ENCODE data around the gene ARAP2.

The ARAP2 gene

DNA sequence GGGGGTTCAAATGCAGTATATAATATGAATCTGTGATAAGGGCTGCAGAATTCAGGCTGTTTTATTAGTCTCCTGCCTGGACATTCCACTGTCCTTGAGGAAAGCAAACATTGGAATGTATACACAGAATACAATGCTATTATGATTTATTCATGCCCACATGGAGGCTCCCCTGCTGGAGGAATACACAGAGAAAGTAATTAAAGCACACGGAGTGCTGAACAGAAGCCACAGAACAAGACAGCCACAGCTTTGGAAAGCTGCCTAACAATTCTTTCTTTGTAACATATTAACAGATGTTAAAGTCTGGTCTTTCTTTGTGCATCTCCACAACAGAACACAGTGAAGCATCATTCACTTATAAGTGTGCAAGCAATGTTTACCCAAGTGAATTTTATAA lies 155.8 kb downstream of the ARAP2 start:
- TF ChIP-seq, protein P1, sequence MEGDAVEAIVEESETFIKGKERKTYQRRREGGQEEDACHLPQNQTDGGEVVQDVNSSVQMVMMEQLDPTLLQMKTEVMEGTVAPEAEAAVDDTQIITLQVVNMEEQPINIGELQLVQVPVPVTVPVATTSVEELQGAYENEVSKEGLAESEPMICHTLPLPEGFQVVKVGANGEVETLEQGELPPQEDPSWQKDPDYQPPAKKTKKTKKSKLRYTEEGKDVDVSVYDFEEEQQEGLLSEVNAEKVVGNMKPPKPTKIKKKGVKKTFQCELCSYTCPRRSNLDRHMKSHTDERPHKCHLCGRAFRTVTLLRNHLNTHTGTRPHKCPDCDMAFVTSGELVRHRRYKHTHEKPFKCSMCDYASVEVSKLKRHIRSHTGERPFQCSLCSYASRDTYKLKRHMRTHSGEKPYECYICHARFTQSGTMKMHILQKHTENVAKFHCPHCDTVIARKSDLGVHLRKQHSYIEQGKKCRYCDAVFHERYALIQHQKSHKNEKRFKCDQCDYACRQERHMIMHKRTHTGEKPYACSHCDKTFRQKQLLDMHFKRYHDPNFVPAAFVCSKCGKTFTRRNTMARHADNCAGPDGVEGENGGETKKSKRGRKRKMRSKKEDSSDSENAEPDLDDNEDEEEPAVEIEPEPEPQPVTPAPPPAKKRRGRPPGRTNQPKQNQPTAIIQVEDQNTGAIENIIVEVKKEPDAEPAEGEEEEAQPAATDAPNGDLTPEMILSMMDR (conservative IDR thresholded peaks at IDR 0.05; ENCODE audit: low read length), result no peak
- TF ChIP-seq EZH2phosphoT487 (IDR thresholded peaks at IDR 0.05; ENCODE audit: borderline replicate concordance), result no peak
- no peaks in the 10 kb centered on the region for H4K20me1 ChIP-seq (ENCODE audit: insufficient read depth, low read length, poor library complexity, severe bottlenecking)
- no peak overlapping the region for H3K4me3 ChIP-seq (ENCODE audit: low read length, poor library complexity, severe bottlenecking)

DNA sequence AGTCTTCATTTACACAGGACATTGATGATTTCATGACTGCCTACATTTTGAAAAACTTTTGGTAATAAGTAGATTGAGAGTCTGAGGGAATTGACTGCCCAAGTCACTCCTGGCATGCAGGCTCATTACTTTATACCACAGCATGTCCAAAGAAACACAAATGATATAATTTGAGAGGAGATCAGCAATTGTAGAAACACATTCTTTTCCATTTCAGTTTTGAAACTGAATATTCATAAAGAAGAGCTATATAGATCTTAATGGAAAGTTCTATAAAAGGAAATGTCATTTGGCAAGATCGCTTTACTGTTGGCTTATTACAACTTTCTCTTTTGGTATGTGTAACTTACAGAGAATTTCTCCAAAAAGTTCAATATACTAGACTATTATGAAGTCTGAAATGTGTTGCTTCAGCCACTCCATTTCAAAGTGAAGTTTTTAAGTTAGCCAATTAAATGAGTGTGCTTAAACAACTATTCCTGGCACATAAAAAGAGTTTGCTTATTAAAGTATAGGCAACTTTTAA lies 158.0 kb downstream of the ARAP2 start:
- Histone ChIP-seq H3K27me3 (ENCODE audit: insufficient read depth, low read length, poor library complexity, severe bottlenecking) (no peaks in the 10 kb centered on the region), H3K9ac (ENCODE audit: low read depth, low read length, poor library complexity, severe bottlenecking) (no peak overlapping the region), H3K4me1 (ENCODE audit: insufficient read depth, low read length, poor library complexity, severe bottlenecking) (peaks cover 1% of the 10 kb centered on the region), H3K9me2 (replicated peaks; ENCODE audit: low read depth, low read length) (no peaks in the 10 kb centered on the region), H3F3A (ENCODE audit: low read depth) (no peaks in the 10 kb centered on the region), H3K9me3 (ENCODE audit: insufficient read depth, low read depth, low read length) (no peaks in the 10 kb centered on the region), H2AFZ (ENCODE audit: low read length) (no peak overlapping the region), H3K4me2 (ENCODE audit: low read depth, low read length, poor library complexity, severe bottlenecking) (no peak overlapping the region), H3K4me3 (ENCODE audit: low read length, poor library complexity, severe bottlenecking) (no peak overlapping the region), H4K20me1 (ENCODE audit: insufficient read depth, low read length, poor library complexity, severe bottlenecking) (no peaks in the 10 kb centered on the region), H3K79me2 (ENCODE audit: insufficient read depth, low read length) (no peaks in the 10 kb centered on the region), H3K36me3 (ENCODE audit: insufficient read depth, low read length) (peaks cover 15% of the 10 kb centered on the region; the same call in 1 of the 2 replicates)
- TF ChIP-seq, protein P1 (conservative IDR thresholded peaks at IDR 0.05; ENCODE audit: low read length), result no peak
- no peak for TF ChIP-seq EZH2phosphoT487 (IDR thresholded peaks at IDR 0.05; ENCODE audit: borderline replicate concordance)

More for the DNA sequence above, 155.8 kb downstream of the ARAP2 start:
- Histone ChIP-seq H3K27me3 (ENCODE audit: insufficient read depth, low read length, poor library complexity, severe bottlenecking) (no peaks in the 10 kb centered on the region), H3K9me2 (replicated peaks; ENCODE audit: low read depth, low read length) (no peaks in the 10 kb centered on the region), H3K79me2 (ENCODE audit: insufficient read depth, low read length) (no peaks in the 10 kb centered on the region), H3K9ac (ENCODE audit: low read depth, low read length, poor library complexity, severe bottlenecking) (no peak overlapping the region), H3F3A (ENCODE audit: low read depth) (no peaks in the 10 kb centered on the region), H3K36me3 (ENCODE audit: insufficient read depth, low read length) (peaks cover 5% of the 10 kb centered on the region; the same call in 1 of the 2 replicates), H3K4me2 (ENCODE audit: low read depth, low read length, poor library complexity, severe bottlenecking) (no peak overlapping the region), H3K9me3 (ENCODE audit: insufficient read depth, low read depth, low read length) (no peaks in the 10 kb centered on the region), H2AFZ (ENCODE audit: low read length) (no peak overlapping the region), H3K4me1 (ENCODE audit: insufficient read depth, low read length, poor library complexity, severe bottlenecking) (no peaks in the 10 kb centered on the region)

DNA sequence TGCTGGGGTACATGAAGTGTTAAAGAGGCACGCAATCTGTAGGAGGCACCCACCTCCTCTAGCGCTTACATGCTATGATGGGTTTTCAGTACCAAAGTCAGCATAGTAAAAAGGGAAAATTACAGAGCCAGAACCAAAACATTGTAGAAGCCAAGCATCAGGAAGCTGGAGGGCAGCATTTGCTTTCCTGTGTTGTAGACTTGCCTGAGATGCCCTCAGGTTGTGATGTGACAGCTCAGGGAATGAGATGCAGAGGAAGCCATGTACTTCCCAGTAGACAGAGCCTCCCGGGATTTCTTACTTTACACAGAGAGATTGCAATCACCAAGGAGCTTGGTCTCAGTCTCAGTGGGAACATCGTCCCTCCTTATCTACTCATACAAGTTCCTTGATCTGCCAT lies 161.5 kb downstream of the ARAP2 start:
- Histone ChIP-seq H3K4me3 (ENCODE audit: low read length, poor library complexity, severe bottlenecking) (no peak overlapping the region), H3K9me2 (replicated peaks; ENCODE audit: low read depth, low read length) (no peaks in the 10 kb centered on the region), H3K9me3 (ENCODE audit: insufficient read depth, low read depth, low read length) (no peaks in the 10 kb centered on the region), H3K9ac (ENCODE audit: low read depth, low read length, poor library complexity, severe bottlenecking) (no peak overlapping the region), H4K20me1 (ENCODE audit: insufficient read depth, low read length, poor library complexity, severe bottlenecking) (no peaks in the 10 kb centered on the region), H3F3A (ENCODE audit: low read depth) (no peaks in the 10 kb centered on the region), H3K27me3 (ENCODE audit: insufficient read depth, low read length, poor library complexity, severe bottlenecking) (no peaks in the 10 kb centered on the region), H3K4me1 (ENCODE audit: insufficient read depth, low read length, poor library complexity, severe bottlenecking) (peaks cover 6% of the 10 kb centered on the region), H3K79me2 (ENCODE audit: insufficient read depth, low read length) (no peaks in the 10 kb centered on the region), H2AFZ (ENCODE audit: low read length) (no peak overlapping the region), H3K4me2 (ENCODE audit: low read depth, low read length, poor library complexity, severe bottlenecking) (no peak overlapping the region), H3K36me3 (ENCODE audit: insufficient read depth, low read length) (peaks cover 20% of the 10 kb centered on the region)
- TF ChIP-seq EZH2phosphoT487 (IDR thresholded peaks at IDR 0.05; ENCODE audit: borderline replicate concordance), result no peak
- TF ChIP-seq, protein P1 (conservative IDR thresholded peaks at IDR 0.05; ENCODE audit: low read length), result no peak

All from Loucy (cell line).